ENCODE data around the gene ERVW-1. TPM values are rescaled to one million over a fixed set of nuclear protein-coding genes. Genes with fewer than 3 reads are reported as not detected.
"Not testable (repeated sequence)": the region's sequence is repeated elsewhere in the genome, so short reads cannot be mapped to it uniquely, and the experiment has no call there.

ERVW-1 gene
- total RNA-seq, 4 donors from 2014 or later: not detected

- 96 to 98% methylated on average over 2 of the region's 2 CpGs for WGBS, 2 donors
- peaks cover 2 to 72% (median 17%) of the 10 kb centered on the region in 3 donors for H3K36me3 ChIP-seq
Measured at GRCh38 chr7:92451645-92452044, 26.1 kb downstream of the ERVW-1 start.

GRCh38 chr7:92448205-92448747, 29.5 kb downstream of the ERVW-1 start:
- Histone ChIP-seq H3K36me3 (peaks cover 0 to 38% (median 2%) of the 10 kb centered on the region in 3 donors), H3K4me1 (peaks cover 0 to 14% (median 7%) of the 10 kb centered on the region in 4 donors), H3K27me3 (no peaks in the 10 kb centered on the region), H3K27ac (peak overlapping the region; percentile 94 to 96 (median 95)), H3K9me3 (no peaks in the 10 kb centered on the region), H3K4me3 (peak overlapping the region; percentile 85 to 100 (median 94))
- WGBS, 2 donors: 1% methylated on average over 11 of the region's 11 CpGs
- DNase-seq (ENCODE audit: low spot score in 2 of 2): peak; percentile 26 to 70
- peak in 4 of 5 experiments; percentile 23 to 33 (median 26) for TF ChIP-seq CTCF (IDR thresholded peaks at IDR 0.05)
- TF ChIP-seq EP300 (IDR thresholded peaks at IDR 0.05): peak in 1 of 2 donors; percentile 37
- TF ChIP-seq POLR2A (IDR thresholded peaks at IDR 0.05): no peak

More at GRCh38 chr7:92451645-92452044, 26.1 kb downstream of the ERVW-1 start:
- Histone ChIP-seq H3K4me3 (no peak overlapping the region), H3K4me1 (peaks cover 0 to 14% (median 7%) of the 10 kb centered on the region in 4 donors), H3K27ac (no peak overlapping the region), H3K9me3 (no peaks in the 10 kb centered on the region), H3K27me3 (no peaks in the 10 kb centered on the region)
- TF ChIP-seq CTCF (IDR thresholded peaks at IDR 0.05) (no peak), EP300 (IDR thresholded peaks at IDR 0.05) (no peak), POLR2A (IDR thresholded peaks at IDR 0.05) (no peak)
- no peak for DNase-seq (ENCODE audit: low spot score in 2 of 2)

GRCh38 chr7:92447345-92448204, 30.2 kb downstream of the ERVW-1 start, which contains the start of gene GATAD1:
Gene GATAD1 (plus strand): TSS chr7:92447482. CDS start chr7:92447730, 248 bp downstream.
- DNase-seq (ENCODE audit: low spot score in 2 of 2): peak; percentile 72 to 80
- Histone ChIP-seq H3K4me1 (peaks cover 0 to 14% (median 7%) of the 10 kb centered on the region in 4 donors), H3K9me3 (no peaks in the 10 kb centered on the region), H3K36me3 (peaks cover 0 to 31% (median 0%) of the 10 kb centered on the region in 3 donors), H3K27me3 (no peaks in the 10 kb centered on the region), H3K27ac (peak within 1 kb of the TSS; percentile 94 to 96 (median 95)), H3K4me3 (peak within 1 kb of the TSS; percentile 85 to 100 (median 94))
- TF ChIP-seq EP300 (IDR thresholded peaks at IDR 0.05) (peak; percentile 60 to 91), POLR2A (IDR thresholded peaks at IDR 0.05) (peak in 1 of 2 donors; percentile 77), CTCF (IDR thresholded peaks at IDR 0.05) (peak in 4 of 5 experiments; percentile 91 to 96 (median 95))
- WGBS, 2 donors: 0% methylated on average over 31 to 48 of the region's 87 CpGs

GRCh38 chr7:92446869-92447344, 30.8 kb downstream of the ERVW-1 start:
- H3K27me3 ChIP-seq: no peaks in the 10 kb centered on the region
- H3K4me3 ChIP-seq: peak overlapping the region in 3 of 4 donors; percentile 85 to 100 (median 94)
- peak overlapping the region in 3 of 4 donors; percentile 94 to 96 (median 95) for H3K27ac ChIP-seq
- peaks cover 0 to 25% (median 0%) of the 10 kb centered on the region in 3 donors for H3K36me3 ChIP-seq
- TF ChIP-seq EP300 (IDR thresholded peaks at IDR 0.05) (no peak), CTCF (IDR thresholded peaks at IDR 0.05) (peak in 1 of 5 experiments; percentile 92)
- peaks cover 0 to 14% (median 7%) of the 10 kb centered on the region in 4 donors for H3K4me1 ChIP-seq
- WGBS, 2 donors: 56 to 58% methylated on average over 21 of the region's 21 CpGs
- no peak for DNase-seq (ENCODE audit: low spot score in 2 of 2)
- H3K9me3 ChIP-seq: no peaks in the 10 kb centered on the region

GRCh38 chr7:92442720-92443119, 35.0 kb downstream of the ERVW-1 start:
- 76 to 79% methylated on average over 2 of the region's 2 CpGs for WGBS, 2 donors

More at GRCh38 chr7:92442720-92443119, 35.0 kb downstream of the ERVW-1 start:
- not testable (repeated sequence) for H3K27ac ChIP-seq; H3K4me3 ChIP-seq; H3K27me3 ChIP-seq; H3K4me1 ChIP-seq; H3K36me3 ChIP-seq; H3K9me3 ChIP-seq; DNase-seq (ENCODE audit: low spot score in 2 of 2)
